Trophoblast cell (in vitro differentiated cells and primary cell): ENCODE results near the gene NPEPL1.

ENCODE experiments used
- DNase-seq, 2 donors: peaks; one replicate each; pipeline ENCODE4 v3.0.0-alpha.2; 2016
- H2AFZ ChIP-seq: 2 replicates; pipeline ENCODE4 v1.6.1; 2013; ENCODE audit warnings: low read length, moderate library complexity, mild to moderate bottlenecking; ENCODE audit not compliant: insufficient read depth, poor library complexity
- H2AK5ac ChIP-seq: 2 replicates; pipeline ENCODE4 v1.6.1; 2013; ENCODE audit warnings: mild to moderate bottlenecking, low read length
- H2BK120ac ChIP-seq: 2 replicates; pipeline ENCODE4 v1.6.1; 2013; ENCODE audit warnings: low read length, mild to moderate bottlenecking, moderate library complexity; ENCODE audit not compliant: insufficient read depth, poor library complexity
- H2BK12ac ChIP-seq: 2 replicates; pipeline ENCODE4 v1.6.1; 2013; ENCODE audit warnings: mild to moderate bottlenecking, low read length, moderate library complexity
- H2BK5ac ChIP-seq: 2 replicates; pipeline ENCODE4 v1.6.1; 2013; ENCODE audit warnings: low read length, low read depth, moderate library complexity, mild to moderate bottlenecking; ENCODE audit not compliant: poor library complexity
- H3K14ac ChIP-seq: 2 replicates; pipeline ENCODE4 v1.6.1; 2013; ENCODE audit warnings: mild to moderate bottlenecking, low read length
- H3K18ac ChIP-seq: 2 replicates; pipeline ENCODE4 v1.6.1; 2013; ENCODE audit warnings: mild to moderate bottlenecking, low read length
- H3K23ac ChIP-seq: 2 replicates; pipeline ENCODE4 v1.6.1; 2013; ENCODE audit warnings: low read length
- H3K27ac ChIP-seq: 2 replicates; pipeline ENCODE4 v1.5.1; 2013; ENCODE audit warnings: low read depth, mild to moderate bottlenecking, inconsistent platforms, low read length, moderate library complexity
- H3K27me3 ChIP-seq: 2 replicates; pipeline ENCODE4 v1.6.1; 2013; ENCODE audit warnings: inconsistent platforms, mild to moderate bottlenecking, low read length, moderate library complexity; ENCODE audit not compliant: insufficient read depth
- H3K36me3 ChIP-seq, 2 experiments: 1 replicate in 1 of 2; 2 replicates in 1 of 2; pipeline ENCODE4 v1.6.1; 2013; ENCODE audit warnings: low read length in 2 of 2, mild to moderate bottlenecking in 2 of 2, moderate library complexity in 1 of 2; ENCODE audit not compliant: insufficient read depth in 2 of 2, control insufficient read depth in 1 of 2
- H3K4ac ChIP-seq: 2 replicates; pipeline ENCODE4 v1.6.1; 2013; ENCODE audit warnings: low read depth, mild to moderate bottlenecking, low read length, moderate library complexity
- H3K4me1 ChIP-seq, 2 experiments: 1 replicate in 1 of 2; 2 replicates in 1 of 2; pipeline ENCODE4 v1.6.1; 2013; ENCODE audit warnings: low read length in 2 of 2, mild to moderate bottlenecking in 2 of 2, moderate library complexity in 1 of 2; ENCODE audit not compliant: insufficient read depth in 2 of 2, control insufficient read depth in 1 of 2
- H3K4me2 ChIP-seq: 2 replicates; pipeline ENCODE4 v1.6.1; 2013; ENCODE audit warnings: inconsistent platforms, mild to moderate bottlenecking, low read length, moderate library complexity
- H3K4me3 ChIP-seq: 2 replicates; pipeline ENCODE4 v1.5.1; 2013; ENCODE audit warnings: mild to moderate bottlenecking, low read depth, low read length, inconsistent platforms
- H3K79me1 ChIP-seq: one replicate; pipeline ENCODE4 v1.6.1; 2013; ENCODE audit warnings: low read length
- H3K79me2 ChIP-seq: 2 replicates; pipeline ENCODE4 v1.6.1; 2013; ENCODE audit warnings: low read length, mild to moderate bottlenecking; ENCODE audit not compliant: control insufficient read depth, insufficient read depth, poor library complexity
- H3K9ac ChIP-seq: 2 replicates; pipeline ENCODE4 v1.6.1; 2013; ENCODE audit warnings: mild to moderate bottlenecking, low read length
- H3K9me3 ChIP-seq: 2 replicates; pipeline ENCODE4 v1.6.1; 2013; ENCODE audit warnings: low read depth, mild to moderate bottlenecking, control low read depth, inconsistent platforms, low read length; ENCODE audit not compliant: insufficient read depth
- H4K12ac ChIP-seq: 2 replicates; pipeline ENCODE4 v1.6.1; 2013; ENCODE audit warnings: low read depth, mild to moderate bottlenecking, low read length, moderate library complexity
- H4K8ac ChIP-seq: 2 replicates; pipeline ENCODE4 v1.6.1; 2013; ENCODE audit warnings: low read depth, mild to moderate bottlenecking, low read length, moderate library complexity
- H4K91ac ChIP-seq: one replicate; pipeline ENCODE4 v1.6.1; 2013; ENCODE audit warnings: low read depth, mild to moderate bottlenecking, low read length, moderate library complexity
- WGBS: extraction: QIAGEN DNeasy Blood & Tissue Kit; methylation state at CpG from one replicate; pipeline ENCODE4 v1.1.7; 2013; ENCODE audit warnings: missing lambda C conversion rate; ENCODE audit not compliant: insufficient read length, insufficient coverage; ENCODE audit errors: extremely low coverage; 5-methylcytosine and 5-hydroxymethylcytosine counted together

NPEPL1 gene

DNA sequence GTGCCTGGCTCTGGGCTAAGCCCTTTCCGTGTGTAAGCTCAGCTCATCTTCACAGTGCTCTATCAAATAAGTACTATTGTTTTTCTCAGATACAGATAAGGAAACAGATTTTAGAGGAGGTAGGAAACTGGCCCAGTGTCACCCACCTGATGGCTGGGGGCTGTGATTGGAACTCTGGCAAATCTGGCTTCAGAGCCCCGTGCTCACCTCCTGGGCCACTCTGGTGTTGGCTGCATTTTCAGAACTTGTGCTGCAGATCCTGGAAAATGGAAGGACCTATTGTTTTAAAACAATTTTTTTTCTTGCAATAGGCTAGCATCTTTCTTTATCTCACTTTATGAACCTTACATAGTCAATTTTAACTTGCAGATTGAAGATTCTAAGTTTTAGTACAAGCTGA lies 35.8 kb upstream of the NPEPL1 start:
- no CpG with 5 or more reads among the region's 2 CpGs for WGBS
- peaks cover 5 to 10% of the 10 kb centered on the region in 2 experiments for H3K36me3 ChIP-seq
- H2BK5ac ChIP-seq, result no peak overlapping the region
- H4K91ac ChIP-seq, result no peak overlapping the region
- H3K4me1 ChIP-seq, result no peaks in the 10 kb centered on the region
- H2AK5ac ChIP-seq, result no peak overlapping the region
- no peak overlapping the region for H3K23ac ChIP-seq
- no peak overlapping the region for H3K4me3 ChIP-seq
- no peak overlapping the region for H3K18ac ChIP-seq
- no peak overlapping the region for H2AFZ ChIP-seq
- H3K27me3 ChIP-seq, result no peaks in the 10 kb centered on the region
- H3K9ac ChIP-seq, result peak overlapping the region; percentile 65
- H2BK120ac ChIP-seq, result no peak overlapping the region
- H3K4me2 ChIP-seq, result no peak overlapping the region
- no peak overlapping the region for H2BK12ac ChIP-seq
- no peaks in the 10 kb centered on the region for H3K9me3 ChIP-seq
- peak overlapping the region; percentile 83 for H3K4ac ChIP-seq
- no peak overlapping the region for H4K8ac ChIP-seq
- no peak overlapping the region for H3K14ac ChIP-seq
- peaks cover 5% of the 10 kb centered on the region for H3K79me2 ChIP-seq
- no peak overlapping the region for H4K12ac ChIP-seq
- peaks cover 3% of the 10 kb centered on the region for H3K79me1 ChIP-seq
- DNase-seq, result no peak
- no peak overlapping the region for H3K27ac ChIP-seq

DNA sequence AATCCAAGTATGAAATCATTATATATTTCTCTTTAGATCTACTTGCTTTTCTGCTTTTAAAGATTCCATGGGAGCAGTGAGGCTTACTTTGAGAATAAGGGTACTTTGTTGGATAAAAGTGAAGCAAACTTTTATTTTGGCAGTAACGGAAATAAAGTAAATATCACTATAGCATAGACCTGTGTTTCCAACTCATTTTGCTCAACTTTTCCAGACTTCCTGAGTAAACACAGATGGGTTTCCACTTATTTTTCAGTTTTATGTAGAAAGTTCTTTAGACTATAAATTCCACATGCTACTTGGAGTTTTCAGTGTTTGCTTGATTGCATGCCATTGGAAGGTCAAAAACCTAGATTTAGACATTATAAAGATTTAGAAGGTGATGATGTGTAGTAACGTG lies 35.3 kb upstream of the NPEPL1 start:
- WGBS, result no CpG with 5 or more reads among the region's 2 CpGs
- no peak overlapping the region for H3K14ac ChIP-seq

DNA sequence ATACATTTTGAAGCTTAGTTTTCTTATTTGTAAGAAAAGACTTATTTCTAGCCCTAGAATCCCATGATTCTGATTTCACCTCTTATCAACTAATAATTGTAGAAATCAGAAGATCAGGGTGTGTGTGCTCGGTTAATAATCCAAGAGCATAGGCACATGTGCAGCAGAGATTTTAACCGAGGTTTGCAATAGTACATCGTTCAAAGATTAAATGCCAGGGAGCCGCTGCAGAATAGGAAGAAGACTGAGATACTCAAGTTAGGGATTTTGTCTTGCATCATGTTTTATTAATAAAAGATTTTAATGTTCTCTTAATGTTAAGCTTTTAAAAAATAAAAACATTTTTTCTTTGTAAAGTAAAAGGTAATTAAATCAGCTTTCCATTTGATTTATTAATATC lies 34.6 kb upstream of the NPEPL1 start:
- Histone ChIP-seq H4K8ac (no peak overlapping the region), H3K36me3 (peaks cover 8 to 12% of the 10 kb centered on the region in 2 experiments), H3K4ac (no peak overlapping the region), H3K27me3 (no peaks in the 10 kb centered on the region), H4K12ac (no peak overlapping the region), H3K23ac (no peak overlapping the region), H3K79me1 (no peaks in the 10 kb centered on the region), H3K9ac (no peak overlapping the region), H2AK5ac (no peak overlapping the region), H3K27ac (no peak overlapping the region), H3K18ac (no peak overlapping the region), H3K14ac (no peak overlapping the region), H3K79me2 (peaks cover 1% of the 10 kb centered on the region), H3K4me3 (no peak overlapping the region), H2BK5ac (no peak overlapping the region), H2AFZ (no peak overlapping the region), H3K4me2 (no peak overlapping the region), H3K9me3 (no peaks in the 10 kb centered on the region), H3K4me1 (no peaks in the 10 kb centered on the region), H2BK12ac (no peak overlapping the region), H2BK120ac (no peak overlapping the region), H4K91ac (no peak overlapping the region)
- WGBS, result no CpG with 5 or more reads among the region's 4 CpGs
- DNase-seq, result no peak

More for the DNA sequence above, 35.3 kb upstream of the NPEPL1 start:
- peaks cover 8 to 12% of the 10 kb centered on the region in 2 experiments for H3K36me3 ChIP-seq
- H4K8ac ChIP-seq, result no peak overlapping the region
- H3K27me3 ChIP-seq, result no peaks in the 10 kb centered on the region
- no peaks in the 10 kb centered on the region for H3K4me1 ChIP-seq
- no peak for DNase-seq
- peaks cover 3% of the 10 kb centered on the region for H3K79me1 ChIP-seq
- no peak overlapping the region for H3K4me2 ChIP-seq
- no peaks in the 10 kb centered on the region for H3K9me3 ChIP-seq
- H3K4ac ChIP-seq, result no peak overlapping the region
- H3K4me3 ChIP-seq, result no peak overlapping the region
- H2AFZ ChIP-seq, result no peak overlapping the region
- H3K27ac ChIP-seq, result no peak overlapping the region
- no peak overlapping the region for H2BK12ac ChIP-seq
- no peak overlapping the region for H3K18ac ChIP-seq
- H3K79me2 ChIP-seq, result peaks cover 4% of the 10 kb centered on the region
- H3K9ac ChIP-seq, result no peak overlapping the region
- no peak overlapping the region for H4K91ac ChIP-seq
- H2AK5ac ChIP-seq, result no peak overlapping the region
- H4K12ac ChIP-seq, result no peak overlapping the region
- no peak overlapping the region for H2BK5ac ChIP-seq
- no peak overlapping the region for H2BK120ac ChIP-seq
- H3K23ac ChIP-seq, result no peak overlapping the region

DNA sequence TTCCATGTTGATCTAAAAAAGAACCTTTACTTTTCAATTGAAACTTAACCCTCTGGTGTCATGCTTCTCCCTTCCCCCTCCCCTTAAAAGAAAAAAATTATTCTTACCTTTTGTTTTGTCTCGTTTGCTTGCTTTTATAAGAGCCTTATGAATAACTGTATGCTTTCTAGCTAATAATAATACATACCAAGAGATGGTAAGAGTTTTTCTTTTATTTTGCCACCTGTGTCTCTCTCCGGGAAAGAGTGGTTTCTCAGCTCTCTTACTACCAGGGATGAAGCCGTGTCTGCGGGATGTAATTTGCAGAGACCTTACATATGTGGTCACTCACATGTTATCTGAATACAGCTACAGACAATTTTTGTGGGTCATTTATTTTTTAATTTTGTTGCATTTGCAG lies 33.8 kb upstream of the NPEPL1 start:
- no peak overlapping the region for H2BK12ac ChIP-seq
- peaks cover 1% of the 10 kb centered on the region for H3K79me2 ChIP-seq
- H3K36me3 ChIP-seq, result peaks cover 8 to 12% of the 10 kb centered on the region in 2 experiments
- H4K91ac ChIP-seq, result no peak overlapping the region
- no peak overlapping the region for H3K14ac ChIP-seq
- H3K18ac ChIP-seq, result no peak overlapping the region
- H3K27ac ChIP-seq, result no peak overlapping the region
- no peak overlapping the region for H3K4me3 ChIP-seq
- no peak overlapping the region for H3K23ac ChIP-seq
- H3K4me1 ChIP-seq, result no peaks in the 10 kb centered on the region
- H3K4me2 ChIP-seq, result no peak overlapping the region
- no peak overlapping the region for H2BK120ac ChIP-seq
- no CpG with 5 or more reads among the region's 4 CpGs for WGBS
- H4K12ac ChIP-seq, result no peak overlapping the region
- H2AK5ac ChIP-seq, result no peak overlapping the region
- no peak overlapping the region for H2AFZ ChIP-seq
- H2BK5ac ChIP-seq, result no peak overlapping the region
- no peaks in the 10 kb centered on the region for H3K27me3 ChIP-seq
- H3K4ac ChIP-seq, result no peak overlapping the region
- no peaks in the 10 kb centered on the region for H3K79me1 ChIP-seq
- no peak for DNase-seq
- no peaks in the 10 kb centered on the region for H3K9me3 ChIP-seq
- H4K8ac ChIP-seq, result no peak overlapping the region
- no peak overlapping the region for H3K9ac ChIP-seq
